RWPE2 (cell line): ENCODE results near the gene ZKSCAN4.
A peak's percentile ranks its signal among the peaks of the same experiment; 100 is the strongest.

Experiments used
- ATAC-seq: fragments of 200-7000 bp; cut with Tn5 transposase; 3 replicates; pipeline ENCODE4 v1.9.1; 2021; ENCODE audit warnings: low read depth
- DNase-seq: peaks from one replicate; pipeline ENCODE4 v3.0.0-alpha.2; 2020; ENCODE audit warnings: low spot score
- H3K27ac ChIP-seq: fragments of 450-650 bp; 2 replicates; pipeline ENCODE4 v1.5.1; 2017; ENCODE audit warnings: mild to moderate bottlenecking; ENCODE audit not compliant: poor library complexity, severe bottlenecking
- H3K27me3 ChIP-seq: fragments of 250-450 bp; sonication (Bioruptor Pico); 2 replicates; pipeline ENCODE4 v1.5.1; 2021; ENCODE audit warnings: mild to moderate bottlenecking, moderate library complexity; ENCODE audit not compliant: insufficient read depth, poor library complexity, severe bottlenecking
- H3K36me3 ChIP-seq: fragments of 250-450 bp; sonication (Bioruptor Pico); 2 replicates; pipeline ENCODE4 v1.5.1; 2020; ENCODE audit warnings: low read depth, mild to moderate bottlenecking, moderate library complexity
- H3K4me1 ChIP-seq: fragments of 250-450 bp; sonication (Bioruptor Pico); 2 replicates; pipeline ENCODE4 v1.5.1; 2021; ENCODE audit warnings: mild to moderate bottlenecking, moderate library complexity; ENCODE audit not compliant: insufficient read depth, poor library complexity, severe bottlenecking
- H3K4me3 ChIP-seq: fragments of 250-450 bp; sonication (Bioruptor Pico); 2 replicates; pipeline ENCODE4 v1.5.1; 2021; ENCODE audit warnings: mild to moderate bottlenecking, moderate library complexity; ENCODE audit not compliant: severe bottlenecking
- H3K9me3 ChIP-seq: fragments of 250-450 bp; sonication (Bioruptor Pico); 2 replicates; pipeline ENCODE4 v1.5.1; 2021; ENCODE audit warnings: mild to moderate bottlenecking, moderate library complexity; ENCODE audit not compliant: severe bottlenecking
- TF ChIP-seq, protein P1 (sequence below): fragments of 450-650 bp; IDR thresholded peaks from one replicate; pipeline ENCODE4 v1.5.1; 2017; ENCODE audit warnings: mild to moderate bottlenecking, moderate library complexity; ENCODE audit not compliant: poor library complexity, severe bottlenecking

Gene ZKSCAN4

GRCh38 chr6:28226460-28226859 lies 25.6 kb downstream of the ZKSCAN4 start:
- H3K27ac ChIP-seq: no peak overlapping the region
- H3K36me3 ChIP-seq: peaks cover 51% of the 10 kb centered on the region
- H3K9me3 ChIP-seq: no peaks in the 10 kb centered on the region
- no peaks in the 10 kb centered on the region for H3K27me3 ChIP-seq
- TF ChIP-seq, protein P1, sequence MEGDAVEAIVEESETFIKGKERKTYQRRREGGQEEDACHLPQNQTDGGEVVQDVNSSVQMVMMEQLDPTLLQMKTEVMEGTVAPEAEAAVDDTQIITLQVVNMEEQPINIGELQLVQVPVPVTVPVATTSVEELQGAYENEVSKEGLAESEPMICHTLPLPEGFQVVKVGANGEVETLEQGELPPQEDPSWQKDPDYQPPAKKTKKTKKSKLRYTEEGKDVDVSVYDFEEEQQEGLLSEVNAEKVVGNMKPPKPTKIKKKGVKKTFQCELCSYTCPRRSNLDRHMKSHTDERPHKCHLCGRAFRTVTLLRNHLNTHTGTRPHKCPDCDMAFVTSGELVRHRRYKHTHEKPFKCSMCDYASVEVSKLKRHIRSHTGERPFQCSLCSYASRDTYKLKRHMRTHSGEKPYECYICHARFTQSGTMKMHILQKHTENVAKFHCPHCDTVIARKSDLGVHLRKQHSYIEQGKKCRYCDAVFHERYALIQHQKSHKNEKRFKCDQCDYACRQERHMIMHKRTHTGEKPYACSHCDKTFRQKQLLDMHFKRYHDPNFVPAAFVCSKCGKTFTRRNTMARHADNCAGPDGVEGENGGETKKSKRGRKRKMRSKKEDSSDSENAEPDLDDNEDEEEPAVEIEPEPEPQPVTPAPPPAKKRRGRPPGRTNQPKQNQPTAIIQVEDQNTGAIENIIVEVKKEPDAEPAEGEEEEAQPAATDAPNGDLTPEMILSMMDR: no peak
- H3K4me1 ChIP-seq: peaks cover 12% of the 10 kb centered on the region
- DNase-seq (no peak), ATAC-seq (no peak)
- peak overlapping the region; percentile 64 for H3K4me3 ChIP-seq

DNA sequence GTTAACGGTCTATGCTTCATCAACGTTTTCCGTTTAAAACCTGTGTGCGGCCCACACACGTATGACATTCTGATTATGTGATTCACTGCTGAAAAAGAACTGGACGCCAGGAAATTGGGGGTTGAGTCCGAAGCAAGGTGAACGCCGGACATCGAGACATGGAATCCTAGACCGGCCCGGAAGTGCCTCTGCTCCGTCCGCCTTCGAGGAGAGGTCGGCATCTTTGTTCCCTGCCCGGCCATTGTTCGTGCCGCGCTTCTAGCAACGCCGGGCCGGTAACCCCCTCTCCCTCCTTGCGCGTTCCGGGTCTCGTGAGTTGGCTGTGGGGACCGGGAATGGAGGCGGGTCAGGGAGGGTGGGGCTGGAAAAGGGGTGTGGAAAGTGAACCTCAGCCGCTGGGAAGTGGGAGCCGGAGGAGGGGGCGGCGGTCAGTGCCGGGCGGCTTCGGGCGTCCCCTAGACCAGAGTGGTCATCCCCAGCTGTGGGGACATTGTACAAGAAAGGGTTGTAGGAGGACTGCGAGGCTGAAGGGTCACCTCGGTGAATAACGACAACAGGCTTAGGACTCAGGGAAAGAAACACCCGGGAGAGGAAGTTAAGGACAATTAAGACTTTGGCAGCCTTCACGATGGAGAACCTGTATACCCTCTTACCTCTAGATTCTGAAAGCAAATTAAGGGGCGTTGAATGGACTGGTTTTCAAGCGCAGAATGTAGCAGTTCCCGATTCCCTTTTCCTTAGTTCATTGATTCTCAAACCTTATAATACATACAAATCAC lies 26.8 kb downstream of the ZKSCAN4 start, which contains the start of gene ZSCAN9:
Gene ZSCAN9, plus strand, starts transcription at position 220 of the 779 bp plus-strand sequence. CDS start 1,810 bp downstream, outside the sequence.
- DNase-seq (peak; percentile 89), ATAC-seq (peak; percentile 97)
- peaks cover 39% of the 10 kb centered on the region for H3K36me3 ChIP-seq
- H3K4me1 ChIP-seq: peaks cover 12% of the 10 kb centered on the region
- no peaks in the 10 kb centered on the region for H3K9me3 ChIP-seq
- peak within 1 kb of the TSS; percentile 64 for H3K4me3 ChIP-seq
- H3K27me3 ChIP-seq: no peaks in the 10 kb centered on the region
- TF ChIP-seq, protein P1: no peak
- peak within 1 kb of the TSS; percentile 63 for H3K27ac ChIP-seq

- H3K27ac ChIP-seq: peak overlapping the region; percentile 63
- peak overlapping the region; percentile 64 for H3K4me3 ChIP-seq
- peaks cover 12% of the 10 kb centered on the region for H3K4me1 ChIP-seq
- no peak for ATAC-seq
- peaks cover 30% of the 10 kb centered on the region for H3K36me3 ChIP-seq
- no peaks in the 10 kb centered on the region for H3K27me3 ChIP-seq
- TF ChIP-seq, protein P1: no peak
- H3K9me3 ChIP-seq: no peaks in the 10 kb centered on the region
- DNase-seq: no peak
Observed at GRCh38 chr6:28224131-28225055, 27.7 kb downstream of the ZKSCAN4 start.

DNA sequence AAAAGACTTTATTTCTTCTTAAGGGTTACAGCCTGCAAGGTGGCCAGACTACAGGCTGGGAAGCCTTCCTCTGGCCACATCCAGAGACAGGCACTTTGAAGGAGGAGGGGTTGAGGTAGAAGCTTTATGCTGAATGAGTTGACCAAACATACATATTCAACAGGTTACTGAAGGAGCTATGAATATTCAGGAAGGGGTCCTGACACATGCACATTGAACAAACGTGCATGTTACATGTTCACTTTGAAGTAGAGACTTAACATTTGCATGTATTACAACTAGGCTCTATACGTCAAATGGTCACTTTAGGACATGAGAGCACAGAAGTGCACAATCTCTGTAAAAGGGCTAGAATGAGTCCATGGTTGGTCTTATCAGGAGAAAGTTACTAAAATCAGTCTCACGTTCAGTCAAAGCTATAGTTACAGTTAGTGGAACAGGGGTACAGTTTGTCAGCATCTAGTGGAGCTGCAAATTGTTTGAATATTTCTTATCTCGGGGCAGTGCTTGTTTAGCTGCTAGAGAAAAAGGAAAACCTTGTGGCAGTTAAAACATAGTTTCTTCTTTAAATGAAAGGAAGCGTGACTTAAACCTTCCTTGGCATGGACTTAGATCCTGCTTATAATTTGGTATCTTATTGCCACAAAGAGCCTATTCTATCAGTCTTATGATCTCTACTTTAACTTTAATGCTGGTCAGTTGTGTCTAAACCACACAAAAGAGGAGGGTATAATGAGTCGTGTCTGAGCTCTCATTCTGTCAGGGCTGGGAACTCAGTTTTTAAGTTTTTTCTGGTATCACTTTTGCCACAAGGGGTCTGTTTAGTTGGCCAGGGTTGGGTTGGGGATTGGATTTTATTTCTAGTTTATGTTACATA lies 31.6 kb downstream of the ZKSCAN4 start:
- no peaks in the 10 kb centered on the region for H3K27me3 ChIP-seq
- ATAC-seq (no peak), DNase-seq (no peak)
- TF ChIP-seq, protein P1: no peak
- peaks cover 6% of the 10 kb centered on the region for H3K4me1 ChIP-seq
- H3K27ac ChIP-seq: no peak overlapping the region
- no peak overlapping the region for H3K4me3 ChIP-seq
- no peaks in the 10 kb centered on the region for H3K9me3 ChIP-seq
- no peaks in the 10 kb centered on the region for H3K36me3 ChIP-seq
